Fibroblast of skin of left biceps (primary cell): Measurements from ENCODE around the gene NLK.
A peak's percentile ranks its signal among the peaks of the same experiment; 100 is the strongest.

Source experiments
- DNase-seq, 2 experiments: peaks; one replicate each; pipeline ENCODE4 v3.0.0-alpha.2; 2013; ENCODE audit warnings: low read depth in 2 of 2

NLK gene

GRCh38 chr17:28113269-28113668 is 70.8 kb downstream of the NLK start:
- no peak for DNase-seq

GRCh38 chr17:28115046-28115445 is 72.6 kb downstream of the NLK start:
- DNase-seq = no peak

DNA sequence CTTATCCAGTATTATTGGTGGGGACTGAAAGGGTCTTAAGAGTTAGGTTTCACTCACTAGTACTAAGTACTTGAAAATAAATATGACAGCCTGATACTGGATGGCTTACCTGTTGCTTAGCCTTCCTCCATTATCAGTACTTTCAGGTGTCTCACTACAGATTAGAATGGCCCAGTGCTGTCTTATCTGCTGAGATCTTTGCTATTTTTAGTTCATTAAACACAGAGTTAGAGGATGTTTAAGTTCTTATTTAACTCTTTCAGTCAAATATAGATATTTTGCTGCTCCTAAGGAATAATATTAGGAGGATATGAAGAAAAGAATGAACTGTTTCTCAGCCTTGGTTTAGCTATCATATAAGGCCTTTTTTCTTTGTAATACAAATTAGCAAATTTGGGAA is 74.8 kb downstream of the NLK start:
- DNase-seq = no peak

DNA sequence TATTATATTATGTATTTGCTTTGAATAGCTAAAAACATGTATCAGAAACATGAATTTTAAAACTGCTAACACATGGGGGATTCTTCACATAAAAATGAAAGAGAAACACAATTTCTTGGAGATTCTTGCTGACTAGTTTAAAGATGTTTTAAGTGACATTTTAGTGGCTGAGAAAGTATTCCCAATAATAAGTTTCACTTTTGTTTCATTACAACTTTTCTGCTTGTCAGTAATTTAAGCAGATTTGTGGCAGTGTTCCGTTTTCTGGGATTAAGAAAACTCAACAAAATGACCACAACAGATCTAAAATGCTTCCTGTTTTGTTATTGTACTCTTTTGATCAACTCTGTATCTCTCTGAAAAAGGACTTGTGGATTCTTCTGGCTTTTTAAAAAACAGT is 75.9 kb downstream of the NLK start:
- no peak for DNase-seq

DNA sequence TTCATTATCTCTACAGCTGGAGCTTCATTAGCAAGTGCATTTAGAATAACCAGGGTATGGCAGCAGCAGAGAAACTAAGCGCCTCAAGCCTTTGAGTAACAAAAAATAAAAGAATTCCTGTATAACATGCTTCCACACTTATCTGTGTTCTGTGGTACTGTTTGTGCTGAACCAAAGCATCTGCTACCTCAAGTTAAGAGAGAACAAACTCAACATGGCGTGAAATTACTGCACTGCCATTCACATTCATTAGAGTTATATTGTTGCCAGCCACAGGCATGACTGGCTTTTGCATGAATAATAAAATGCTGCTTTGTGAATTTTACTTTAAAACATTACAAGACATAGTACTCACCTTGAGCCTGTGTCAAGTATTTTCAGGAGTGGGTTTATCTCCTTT is 76.6 kb downstream of the NLK start:
- DNase-seq = no peak

GRCh38 chr17:28119560-28119959 is 77.1 kb downstream of the NLK start:
- no peak for DNase-seq

DNA sequence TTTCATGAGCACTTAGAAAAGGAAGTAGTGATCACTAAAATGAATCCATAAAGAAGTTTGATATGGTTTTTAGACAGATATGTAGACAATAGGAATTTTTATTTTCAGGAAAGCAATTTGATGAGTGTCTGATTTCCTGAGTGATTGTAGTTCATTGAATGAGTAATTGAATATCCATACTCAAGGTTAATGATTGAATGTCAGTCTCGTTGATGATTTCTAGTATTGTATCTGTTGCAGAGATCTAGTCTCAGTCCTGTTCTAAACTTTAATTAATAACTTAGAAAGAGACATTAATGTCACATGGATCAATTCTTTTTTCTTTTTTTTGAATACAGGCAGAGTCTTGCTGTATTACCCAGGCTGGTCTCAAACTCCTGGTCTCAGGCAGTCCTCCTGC is 78.3 kb downstream of the NLK start:
- no peak for DNase-seq

DNA sequence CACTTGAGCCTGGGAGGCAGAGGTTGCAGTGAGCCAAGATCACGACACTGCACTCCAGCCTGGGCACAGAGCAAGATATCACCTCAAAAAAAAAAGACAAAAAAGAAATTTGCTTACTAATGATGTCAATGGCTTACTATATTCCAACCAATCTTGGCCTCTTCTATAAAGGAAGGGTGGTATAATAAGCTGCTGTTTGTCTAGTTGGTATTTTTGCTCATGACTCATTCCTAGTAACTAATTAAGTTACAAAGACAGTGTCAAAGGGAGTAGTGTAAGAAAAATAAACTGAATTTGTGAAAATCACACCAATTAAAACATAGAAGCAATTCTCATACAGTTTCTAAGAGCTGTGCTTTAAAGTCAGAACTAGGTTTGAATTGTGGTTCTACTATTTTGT is 82.5 kb downstream of the NLK start:
- DNase-seq = no peak

DNA sequence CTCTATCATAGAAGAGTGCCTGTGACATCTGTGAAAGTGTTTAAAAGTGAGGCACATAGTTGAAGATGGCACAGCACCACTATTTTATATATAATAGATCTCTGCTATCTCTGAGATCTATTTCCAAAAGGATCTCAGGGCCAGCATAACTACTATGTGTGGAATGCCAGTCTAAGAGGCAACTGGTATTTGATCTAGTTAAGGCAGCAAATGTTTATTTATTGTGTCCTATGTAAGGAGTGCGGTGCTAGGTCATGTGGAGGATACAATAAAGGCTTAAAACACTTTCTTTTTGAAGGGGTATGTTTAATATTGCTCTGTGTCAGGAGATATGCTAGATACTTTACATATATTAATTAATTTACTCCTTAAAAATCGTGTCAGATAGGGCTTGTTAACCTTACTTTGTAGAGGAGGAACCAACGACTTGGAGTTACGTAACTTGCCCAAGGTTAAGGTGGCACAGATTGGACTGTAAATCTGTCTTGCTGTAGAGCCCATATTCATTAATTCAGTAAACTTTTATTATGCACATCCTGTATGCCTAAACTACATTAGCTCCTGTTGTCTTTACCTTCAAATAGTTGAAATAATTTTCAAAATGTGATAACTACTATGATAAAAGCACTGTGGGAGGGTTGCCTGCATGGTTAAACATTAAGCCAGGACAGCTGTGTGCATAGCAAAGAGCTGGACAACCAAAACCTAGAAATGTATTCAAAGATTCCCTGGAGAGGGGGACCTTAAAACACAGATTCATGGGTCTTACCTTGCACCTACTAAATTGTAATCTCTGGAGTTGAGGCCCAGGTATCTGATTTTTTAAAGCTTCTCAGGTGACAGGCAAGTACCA is 83.3 kb downstream of the NLK start:
- DNase-seq = no peak

DNA sequence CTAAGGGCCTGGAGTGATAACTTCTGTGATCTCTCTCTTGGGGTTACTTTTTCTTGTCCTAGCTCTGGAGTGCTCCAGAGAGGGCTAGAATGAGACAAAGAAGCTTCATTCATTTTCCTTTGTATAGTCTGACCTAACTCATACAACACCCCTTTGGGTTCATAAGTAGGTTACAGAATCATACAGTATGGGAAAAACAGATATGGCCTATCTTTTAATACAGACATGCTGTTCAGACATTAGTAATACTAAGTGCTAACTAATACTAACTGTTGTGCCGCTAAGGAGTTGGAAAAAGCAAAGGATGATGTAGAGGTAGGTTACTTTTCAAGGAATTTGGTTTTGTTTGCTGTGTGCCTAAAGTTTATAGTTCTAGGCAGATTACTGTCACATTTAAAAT is 84.7 kb downstream of the NLK start:
- no peak for DNase-seq

DNA sequence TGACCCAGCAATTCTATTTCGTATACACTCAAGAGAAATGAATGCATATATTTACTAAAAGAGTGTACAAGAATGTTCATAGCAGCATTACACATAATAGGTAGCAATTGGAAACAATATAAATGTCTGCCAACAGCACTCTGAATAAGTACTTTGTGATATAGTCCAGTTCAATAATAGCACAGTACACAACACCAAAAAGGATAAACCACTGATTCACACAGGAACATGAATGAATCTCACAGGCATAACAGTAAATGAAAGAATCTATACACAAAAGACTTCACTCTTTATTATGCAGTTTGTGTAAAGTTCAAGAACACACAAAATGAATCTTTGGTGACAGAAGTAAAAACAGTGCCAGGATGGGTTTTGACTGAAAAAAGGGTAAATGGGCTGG is 86.3 kb downstream of the NLK start:
- DNase-seq = no peak

GRCh38 chr17:28130472-28130871 is 88.0 kb downstream of the NLK start:
- no peak for DNase-seq

GRCh38 chr17:28131599-28131998 is 89.1 kb downstream of the NLK start:
- DNase-seq = no peak

DNA sequence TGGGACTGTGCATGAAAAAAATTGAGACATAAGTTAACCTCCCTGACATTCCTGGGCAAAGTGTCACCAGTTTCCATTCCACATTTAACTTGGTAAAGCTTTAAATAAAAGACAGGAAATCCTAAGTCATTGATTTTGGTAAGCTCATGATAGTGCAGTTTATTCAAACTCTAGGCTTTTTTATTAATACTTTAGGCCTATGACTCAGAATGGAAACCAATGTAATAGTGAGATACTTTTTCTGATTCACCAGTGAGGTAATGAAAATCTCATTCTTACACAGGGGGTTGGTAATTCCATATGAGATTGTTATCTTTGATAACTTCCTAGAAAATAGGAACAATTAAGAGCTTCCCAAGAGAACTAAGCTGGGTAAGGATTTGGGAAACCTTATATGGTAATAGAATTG is 91.1 kb downstream of the NLK start:
- DNase-seq = peak; percentile 37 to 42

GRCh38 chr17:28136923-28137322 is 94.4 kb downstream of the NLK start:
- DNase-seq = no peak

DNA sequence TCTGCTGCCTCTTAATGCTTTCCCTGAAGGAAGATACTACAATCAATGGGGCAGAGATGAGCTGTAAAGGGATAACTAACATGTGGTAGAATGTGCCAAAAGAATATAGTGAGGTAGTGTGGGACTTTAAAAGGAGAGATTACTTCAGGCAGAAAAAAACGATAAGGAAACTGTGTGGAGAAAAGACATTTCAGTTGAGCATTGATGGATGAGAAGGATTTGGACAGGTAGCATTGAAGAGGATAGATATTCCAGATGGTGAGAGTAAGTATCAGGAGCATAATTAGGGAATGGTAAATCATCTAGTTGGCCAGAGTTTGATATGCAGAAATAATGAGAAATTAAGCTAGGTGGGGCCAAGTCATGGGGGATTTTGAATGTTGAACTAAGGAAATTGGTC is 97.3 kb downstream of the NLK start:
- no peak for DNase-seq

GRCh38 chr17:28141313-28141712 is 98.8 kb downstream of the NLK start:
- no peak for DNase-seq

GRCh38 chr17:28141773-28142172 is 99.3 kb downstream of the NLK start:
- DNase-seq = no peak

DNA sequence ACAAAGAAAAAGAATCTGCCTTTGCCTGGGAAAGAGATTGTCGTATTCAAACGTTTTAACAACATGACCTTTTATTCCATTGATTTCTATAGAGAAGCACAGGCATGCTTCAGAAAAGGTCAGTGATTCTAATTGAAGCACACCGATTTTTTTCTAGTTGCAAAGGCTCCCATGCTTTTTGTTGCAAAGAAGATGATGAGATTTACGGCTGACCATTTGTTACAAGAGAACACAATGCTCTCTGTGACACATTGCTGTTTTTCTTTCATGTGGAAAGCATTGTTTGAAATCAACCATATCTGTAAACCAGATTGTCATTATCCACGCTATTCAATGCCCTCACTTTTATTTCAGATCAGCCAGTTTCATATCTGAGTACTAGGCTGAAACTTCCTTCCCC is 99.8 kb downstream of the NLK start:
- DNase-seq = no peak

GRCh38 chr17:28144019-28144418 is 101.5 kb downstream of the NLK start:
- DNase-seq = no peak

- no peak for DNase-seq
These were observed 102.9 kb downstream of the NLK start for GRCh38 chr17:28145348-28145747.

DNA sequence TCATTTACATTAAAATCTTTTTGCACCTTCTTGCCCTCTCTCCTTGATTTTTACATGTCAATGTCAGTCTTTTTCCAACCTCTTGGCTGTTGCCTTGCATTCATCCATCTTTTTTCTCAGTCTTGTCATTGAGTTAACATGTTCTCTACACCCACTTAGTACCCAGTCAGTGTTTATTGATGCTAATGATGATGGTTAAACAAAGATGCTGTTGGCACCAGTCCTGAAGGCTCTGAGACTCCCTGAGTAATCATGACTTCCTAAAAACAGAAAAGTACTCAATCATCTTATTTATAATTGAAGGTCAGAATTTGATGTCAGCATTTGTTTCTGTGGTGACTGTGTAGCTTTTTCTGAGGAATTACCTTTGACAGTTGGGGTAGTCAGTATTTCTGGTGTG is 104.5 kb downstream of the NLK start:
- no peak for DNase-seq

- DNase-seq = no peak
These were observed 108.5 kb downstream of the NLK start for GRCh38 chr17:28151001-28151400.

DNA sequence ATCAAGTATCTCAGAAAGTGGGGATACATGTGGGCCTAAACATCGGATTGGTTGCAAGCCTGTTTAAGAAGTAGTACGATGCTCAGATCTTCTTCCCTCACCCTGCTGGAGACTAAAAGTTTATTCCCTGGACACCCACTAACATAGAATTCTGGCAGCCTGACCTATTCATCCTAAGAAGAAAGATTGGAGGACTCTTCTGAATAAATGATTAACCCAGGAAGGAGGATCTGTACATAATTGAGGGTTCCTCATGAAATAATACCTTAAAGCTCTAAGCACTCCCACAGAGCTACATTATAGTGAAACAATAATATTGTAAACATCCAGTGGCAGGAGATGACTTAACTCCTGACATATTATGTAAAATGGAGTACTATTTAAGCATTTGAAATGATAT is 111.7 kb downstream of the NLK start:
- no peak for DNase-seq
